Stomach (tissue), 9 donors: ENCODE results near the gene KIAA0040. TPM values are rescaled to one million over a fixed set of nuclear protein-coding genes. Genes with fewer than 3 reads are reported as not detected.

Experiments used
- DNase-seq, 2 donors: peaks; one replicate each; pipeline versions ENCODE4 v3.0.0 to v3.0.0-alpha.2; 2013 to 2019
- H3K27ac ChIP-seq, 5 donors: fragments of 200-600 bp in 4 of 5; sonication (generic) in 4 of 5; one replicate each; pipeline ENCODE4 v1.5.1; 2013 to 2019; ENCODE audit warnings: mild to moderate bottlenecking in 1 of 5, moderate library complexity in 1 of 5
- H3K27me3 ChIP-seq, 3 donors: fragments of 200-600 bp; sonication (generic); one replicate each; pipeline ENCODE4 v1.5.1; 2017 to 2019; ENCODE audit warnings: mixed run types in 1 of 3
- H3K36me3 ChIP-seq, 4 donors: fragments of 200-600 bp; sonication (generic); 1 replicate in 3 of 4; 2 replicates in 1 of 4; pipeline ENCODE4 v1.5.1; 2016 to 2019
- H3K4me1 ChIP-seq, 4 donors: fragments of 200-600 bp; sonication (generic); one replicate each; pipeline ENCODE4 v1.5.1; 2016 to 2019
- H3K4me3 ChIP-seq, 4 donors: fragments of 200-600 bp; sonication (generic) in 3 of 4; one replicate each; pipeline ENCODE4 v1.5.1; 2016 to 2019; ENCODE audit warnings: mild to moderate bottlenecking in 1 of 4
- H3K9me3 ChIP-seq, 4 donors: fragments of 200-600 bp; sonication (generic); one replicate each; pipeline ENCODE4 v1.5.1; 2016 to 2019
- EP300 ChIP-seq: sonication (generic); formaldehyde crosslinking; IDR thresholded peaks from one replicate; pipeline ENCODE4 v1.6.1; 2017; ENCODE audit warnings: antibody characterized with exemption
- POLR2A ChIP-seq, 4 donors: fragments of 450-650 bp; IDR thresholded peaks; one replicate each; pipeline ENCODE4 v1.6.1; 2016; ENCODE audit warnings: antibody characterized with exemption in 4 of 4, control low read depth in 2 of 4, mild to moderate bottlenecking in 1 of 4, moderate library complexity in 1 of 4
- POLR2AphosphoS5 ChIP-seq, 3 donors: sonication (generic); formaldehyde crosslinking; IDR thresholded peaks; one replicate each; pipeline ENCODE4 v1.6.1; 2016; ENCODE audit warnings: antibody characterized with exemption in 3 of 3
- WGBS, 5 donors: extraction: QIAGEN DNeasy Blood & Tissue Kit in 3 of 5; methylation state at CpG; one replicate each; pipeline versions ENCODE4 v1.1.5 to v1.1.7; 2013 to 2018; 5-methylcytosine and 5-hydroxymethylcytosine counted together
- intact Hi-C: fragments of 100-400 bp; cut with DNase I; formaldehyde crosslinking; loops from one replicate; pipeline ENCODE4 v1.15.1; 2023; ENCODE audit warnings: low total_unique reads
- polyA plus RNA-seq, 3 donors: library from polyadenylated mRNA; stranded (reverse); fragments of 200-250 nt; gene quantifications; one replicate each; pipeline ENCODE4 v1.2.3, GENCODE V29; 2013
- total RNA-seq, 5 donors: library from RNA; depleted of rRNA; stranded (reverse); fragments of >200 nt; gene quantifications; one replicate each; pipeline versions ENCODE4 v1.1.0 to v1.2.3, GENCODE V29; 2014 to 2016
- TF ChIP-seq, protein P1 (sequence below), 7 experiments: fragments of 450-650 bp in 4 of 7; fragments of 200-600 bp in 3 of 7; sonication (generic) in 3 of 7; IDR thresholded peaks; one replicate each; pipeline ENCODE4 v1.5.1; 2016 to 2019; ENCODE audit warnings: antibody characterized with exemption in 7 of 7, control low read depth in 2 of 7, mild to moderate bottlenecking in 1 of 7
- donor health status: healthy with polysubstance abuse.
- donor health status: Bipolar disorder and iron deficiency.
- donor health status: healthy.

KIAA0040 gene
- total and polyA plus RNA-seq, 8 donors = 4.1 to 36.8 (median 14.8) TPM

- Histone ChIP-seq H3K36me3 (no peaks in the 10 kb centered on the region), H3K27me3 (no peaks in the 10 kb centered on the region), H3K4me1 (peaks cover 0 to 30% (median 8%) of the 10 kb centered on the region in 4 donors), H3K27ac (no peak overlapping the region), H3K4me3 (no peak overlapping the region), H3K9me3 (peaks cover 0 to 4% (median 0%) of the 10 kb centered on the region in 4 donors)
- no peak for TF ChIP-seq EP300
- no peak for TF ChIP-seq POLR2AphosphoS5 (IDR thresholded peaks at IDR 0.05)
- TF ChIP-seq POLR2A (IDR thresholded peaks at IDR 0.05) = no peak
- TF ChIP-seq, protein P1, sequence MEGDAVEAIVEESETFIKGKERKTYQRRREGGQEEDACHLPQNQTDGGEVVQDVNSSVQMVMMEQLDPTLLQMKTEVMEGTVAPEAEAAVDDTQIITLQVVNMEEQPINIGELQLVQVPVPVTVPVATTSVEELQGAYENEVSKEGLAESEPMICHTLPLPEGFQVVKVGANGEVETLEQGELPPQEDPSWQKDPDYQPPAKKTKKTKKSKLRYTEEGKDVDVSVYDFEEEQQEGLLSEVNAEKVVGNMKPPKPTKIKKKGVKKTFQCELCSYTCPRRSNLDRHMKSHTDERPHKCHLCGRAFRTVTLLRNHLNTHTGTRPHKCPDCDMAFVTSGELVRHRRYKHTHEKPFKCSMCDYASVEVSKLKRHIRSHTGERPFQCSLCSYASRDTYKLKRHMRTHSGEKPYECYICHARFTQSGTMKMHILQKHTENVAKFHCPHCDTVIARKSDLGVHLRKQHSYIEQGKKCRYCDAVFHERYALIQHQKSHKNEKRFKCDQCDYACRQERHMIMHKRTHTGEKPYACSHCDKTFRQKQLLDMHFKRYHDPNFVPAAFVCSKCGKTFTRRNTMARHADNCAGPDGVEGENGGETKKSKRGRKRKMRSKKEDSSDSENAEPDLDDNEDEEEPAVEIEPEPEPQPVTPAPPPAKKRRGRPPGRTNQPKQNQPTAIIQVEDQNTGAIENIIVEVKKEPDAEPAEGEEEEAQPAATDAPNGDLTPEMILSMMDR (IDR thresholded peaks at IDR 0.05) = no peak
- intact Hi-C loops = no loop called here
- WGBS, 5 donors = 44 to 54% (median 44%) methylated on average over 10 of the region's 10 CpGs
- DNase-seq = no peak
Measured at GRCh38 chr1:175217721-175218531, 25.4 kb upstream of the KIAA0040 start.

DNA sequence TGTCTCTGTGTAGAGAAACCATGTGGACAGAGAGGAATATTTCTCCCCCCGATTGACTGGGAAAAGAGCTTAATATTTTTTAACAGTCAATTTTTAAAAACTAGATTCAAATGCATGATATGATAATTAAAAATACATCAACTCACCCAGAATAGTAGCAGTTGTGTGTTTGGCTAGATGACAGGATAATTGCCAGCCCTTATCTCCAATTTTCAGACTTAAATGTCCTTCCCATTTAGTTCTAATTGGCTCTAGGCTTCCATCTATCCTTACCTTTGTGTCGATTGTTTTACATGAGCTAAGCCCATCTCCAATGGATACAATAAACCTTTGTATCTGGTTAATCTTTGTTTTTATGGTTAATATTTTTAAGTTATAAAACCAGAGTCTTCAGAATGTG lies 23.9 kb upstream of the KIAA0040 start:
- Histone ChIP-seq H3K27ac (no peak overlapping the region), H3K27me3 (no peaks in the 10 kb centered on the region), H3K9me3 (peaks cover 0 to 4% (median 0%) of the 10 kb centered on the region in 4 donors), H3K4me1 (peaks cover 0 to 24% (median 5%) of the 10 kb centered on the region in 4 donors), H3K36me3 (no peaks in the 10 kb centered on the region), H3K4me3 (no peak overlapping the region)
- DNase-seq = no peak
- intact Hi-C loops = no loop called here
- TF ChIP-seq EP300 = no peak
- TF ChIP-seq POLR2A (IDR thresholded peaks at IDR 0.05) = no peak
- TF ChIP-seq, protein P1 (IDR thresholded peaks at IDR 0.05) = no peak
- no peak for TF ChIP-seq POLR2AphosphoS5 (IDR thresholded peaks at IDR 0.05)
- WGBS, 5 donors = 79 to 98% (median 92%) methylated on average over 2 of the region's 2 CpGs

DNA sequence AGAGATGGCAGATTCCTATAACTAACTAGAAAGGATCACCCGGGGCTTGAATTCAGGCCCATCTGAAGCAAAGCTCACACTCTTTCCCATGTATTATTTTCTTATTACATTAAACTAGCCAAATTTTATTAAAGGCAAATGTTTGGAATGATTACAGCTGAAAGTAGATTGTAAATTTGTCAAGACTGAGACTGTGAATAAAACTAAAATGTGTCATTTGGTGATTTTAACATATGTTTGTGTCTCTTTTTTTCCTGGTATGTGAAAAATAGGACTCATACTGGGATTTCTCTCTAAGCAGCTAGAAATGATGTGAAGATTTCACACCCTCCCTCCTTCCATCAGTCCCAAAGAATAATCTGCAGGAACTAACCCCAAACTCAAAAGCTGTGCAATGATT lies 19.1 kb upstream of the KIAA0040 start:
- Histone ChIP-seq H3K9me3 (peaks cover 0 to 4% (median 0%) of the 10 kb centered on the region in 4 donors), H3K4me1 (no peaks in the 10 kb centered on the region), H3K4me3 (no peak overlapping the region), H3K27me3 (no peaks in the 10 kb centered on the region), H3K27ac (no peak overlapping the region), H3K36me3 (no peaks in the 10 kb centered on the region)
- TF ChIP-seq, protein P1 (IDR thresholded peaks at IDR 0.05) = no peak
- TF ChIP-seq POLR2A (IDR thresholded peaks at IDR 0.05) (no peak), EP300 (no peak), POLR2AphosphoS5 (IDR thresholded peaks at IDR 0.05) (no peak)
- 79 to 98% (median 91%) methylated on average over 1 of the region's 1 CpG for WGBS, 5 donors
- intact Hi-C loops = no loop called here
- no peak for DNase-seq

DNA sequence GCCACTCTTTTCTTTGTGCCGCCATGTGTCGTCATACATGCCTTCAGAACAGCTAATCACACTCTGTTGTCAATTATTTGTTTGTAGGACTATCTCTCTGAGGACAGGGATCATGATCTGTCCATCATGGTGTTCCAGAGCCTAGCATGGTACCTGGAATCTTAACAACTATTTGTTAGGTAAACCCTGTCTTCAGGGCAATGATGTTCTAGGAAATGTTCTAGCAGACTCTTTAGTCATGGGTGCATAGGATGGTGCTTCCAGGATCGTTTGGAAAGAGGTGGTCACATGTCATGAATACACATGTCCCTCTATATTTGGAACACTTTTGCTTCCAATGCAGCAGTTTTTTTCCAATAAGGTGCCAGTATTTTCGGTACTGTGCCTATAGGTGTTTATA lies 18.2 kb upstream of the KIAA0040 start:
- DNase-seq = no peak
- Histone ChIP-seq H3K9me3 (peaks cover 0 to 4% (median 0%) of the 10 kb centered on the region in 4 donors), H3K27me3 (no peaks in the 10 kb centered on the region), H3K36me3 (no peaks in the 10 kb centered on the region), H3K27ac (no peak overlapping the region), H3K4me3 (no peak overlapping the region), H3K4me1 (no peaks in the 10 kb centered on the region)
- intact Hi-C loops = no loop called here
- WGBS, 5 donors = 68 to 82% (median 77%) methylated on average over 4 of the region's 4 CpGs
- TF ChIP-seq, protein P1 (IDR thresholded peaks at IDR 0.05) = no peak
- TF ChIP-seq POLR2A (IDR thresholded peaks at IDR 0.05) (no peak), EP300 (no peak)
